Astrocyte (in vitro differentiated cells and primary cell): ENCODE results near the gene FAM210B. TPM values are rescaled to one million over a fixed set of nuclear protein-coding genes. Genes with fewer than 3 reads are reported as not detected.
A peak's percentile ranks its signal among the peaks of the same experiment; 100 is the strongest.

Experiments used
- DNase-seq: peaks from one replicate; pipeline ENCODE4 v3.0.0-alpha.2; 2010; ENCODE audit warnings: low read depth
- FAIRE-seq: peaks from 2 replicates; lab custom pipeline; 2011; peaks lifted over from hg19 to GRCh38; lab: Jason Lieb, UNC
- H2AFZ ChIP-seq: 2 replicates; pipeline ENCODE4 v1.6.0; 2012; ENCODE audit warnings: low read depth, low read length, inconsistent platforms
- H3K27ac ChIP-seq: 2 replicates; pipeline ENCODE4 v1.5.1; 2011; ENCODE audit warnings: low read depth, low read length, inconsistent platforms
- H3K27me3 ChIP-seq: 2 replicates; pipeline ENCODE4 v1.6.0; 2011; ENCODE audit warnings: low read length, inconsistent platforms; ENCODE audit not compliant: insufficient read depth
- H3K36me3 ChIP-seq: 2 replicates; pipeline ENCODE4 v1.5.1; 2011; ENCODE audit warnings: low read length, inconsistent platforms; ENCODE audit not compliant: insufficient read depth
- H3K4me1 ChIP-seq: 2 replicates; pipeline ENCODE4 v1.5.1; 2011; ENCODE audit warnings: low read length, inconsistent platforms; ENCODE audit not compliant: insufficient read depth
- H3K4me2 ChIP-seq: 2 replicates; pipeline ENCODE4 v1.6.0; 2012; ENCODE audit warnings: low read length, inconsistent platforms
- H3K4me3 ChIP-seq: 2 replicates; pipeline ENCODE4 v1.5.1; 2011; ENCODE audit warnings: low read depth, mild to moderate bottlenecking, low read length, inconsistent platforms; ENCODE audit not compliant: insufficient read depth
- H3K79me2 ChIP-seq: 2 replicates; pipeline ENCODE4 v1.6.0; 2012; ENCODE audit warnings: mild to moderate bottlenecking, low read length, inconsistent platforms; ENCODE audit not compliant: insufficient read depth
- H3K9ac ChIP-seq: 2 replicates; pipeline ENCODE4 v1.6.0; 2012; ENCODE audit warnings: mild to moderate bottlenecking, low read length, inconsistent platforms
- H3K9me3 ChIP-seq: 2 replicates; pipeline ENCODE4 v1.5.1; 2012; ENCODE audit warnings: low read depth, mild to moderate bottlenecking, low read length, inconsistent platforms; ENCODE audit not compliant: insufficient read depth
- H4K20me1 ChIP-seq: 2 replicates; pipeline ENCODE4 v1.6.0; 2012; ENCODE audit warnings: low read length, inconsistent platforms; ENCODE audit not compliant: insufficient read depth
- H3K27ac Mint-ChIP-seq: one replicate; pipeline ENCODE4 v1.8.0; 2021; ENCODE audit warnings: mild to moderate bottlenecking, mixed read lengths; ENCODE audit not compliant: unreplicated experiment
- H3K27me3 Mint-ChIP-seq: one replicate; pipeline ENCODE4 v1.8.0; 2021; ENCODE audit warnings: low read depth, mixed read lengths; ENCODE audit not compliant: unreplicated experiment
- H3K36me3 Mint-ChIP-seq: one replicate; pipeline ENCODE4 v1.8.0; 2021; ENCODE audit warnings: low read depth, mixed read lengths; ENCODE audit not compliant: unreplicated experiment
- H3K4me1 Mint-ChIP-seq: one replicate; pipeline ENCODE4 v1.8.0; 2021; ENCODE audit warnings: low read depth, mixed read lengths; ENCODE audit not compliant: unreplicated experiment
- H3K4me3 Mint-ChIP-seq: one replicate; pipeline ENCODE4 v1.8.0; 2021; ENCODE audit warnings: mild to moderate bottlenecking, moderate library complexity, mixed read lengths; ENCODE audit not compliant: unreplicated experiment
- H3K9me3 Mint-ChIP-seq: one replicate; pipeline ENCODE4 v1.8.0; 2021; ENCODE audit warnings: mild to moderate bottlenecking, mixed read lengths; ENCODE audit not compliant: unreplicated experiment
- CTCF ChIP-seq: IDR thresholded peaks from 2 replicates; pipeline ENCODE4 v1.5.1; 2011; ENCODE audit warnings: low read depth, mild to moderate bottlenecking, inconsistent platforms, low read length, moderate library complexity; ENCODE audit not compliant: insufficient read depth
- EZH2 ChIP-seq: IDR thresholded peaks from 2 replicates; pipeline ENCODE4 v1.6.1; 2012; ENCODE audit warnings: mild to moderate bottlenecking, low read length, inconsistent platforms; ENCODE audit not compliant: insufficient read depth
- total RNA-seq: library from RNA; stranded (reverse); gene quantifications from 2 replicates; pipeline ENCODE4 v1.2.1, GENCODE V29; 2021

The FAM210B gene
- total RNA-seq, 1 donor from 2014 or later, result 46.3 TPM

- Histone ChIP-seq H3K36me3 (peaks cover 9% of the 10 kb centered on the region), H3K27ac (peak within 1 kb of the TSS; percentile 81), H3K27me3 (no peaks in the 10 kb centered on the region), H3K9ac (peak within 1 kb of the TSS; percentile 76), H3K4me2 (peak within 1 kb of the TSS; percentile 79), H2AFZ (peak within 1 kb of the TSS; percentile 6), H3K79me2 (peaks cover 15% of the 10 kb centered on the region), H3K9me3 (no peaks in the 10 kb centered on the region), H3K4me1 (peaks cover 18% of the 10 kb centered on the region), H3K4me3 (peak within 1 kb of the TSS; percentile 48), H4K20me1 (peaks cover 4% of the 10 kb centered on the region)
- FAIRE-seq (no peak), DNase-seq (peak; percentile 93)
- no peaks in the 10 kb centered on the region for H3K9me3 Mint-ChIP-seq
- TF ChIP-seq CTCF (no peak), EZH2 (no peak)
- peaks cover 19% of the 10 kb centered on the region for H3K4me1 Mint-ChIP-seq
- H3K36me3 Mint-ChIP-seq, result peaks cover 3% of the 10 kb centered on the region
- peak within 1 kb of the TSS; percentile 63 for H3K27ac Mint-ChIP-seq
- peak within 1 kb of the TSS; percentile 15 for H3K4me3 Mint-ChIP-seq
- no peaks in the 10 kb centered on the region for H3K27me3 Mint-ChIP-seq
These were observed 53.1 kb downstream of the FAM210B start, which contains the start of gene CASS4 for GRCh38 chr20:56411759-56412472. Gene CASS4, plus strand, starts transcription at chr20:56412260. Its CDS starts 199 bp downstream, at chr20:56412459.

- no peak for TF ChIP-seq EZH2
- TF ChIP-seq CTCF, result no peak
- Histone ChIP-seq H3K36me3 (peaks cover 4% of the 10 kb centered on the region), H3K27ac (peak overlapping the region; percentile 81), H3K9ac (peak overlapping the region; percentile 76), H3K4me3 (peak overlapping the region; percentile 48), H3K79me2 (peaks cover 19% of the 10 kb centered on the region), H3K27me3 (no peaks in the 10 kb centered on the region), H4K20me1 (no peaks in the 10 kb centered on the region), H3K9me3 (no peaks in the 10 kb centered on the region), H2AFZ (peak overlapping the region; percentile 6), H3K4me2 (peak overlapping the region; percentile 79), H3K4me1 (peaks cover 19% of the 10 kb centered on the region)
- peaks cover 5% of the 10 kb centered on the region for H3K36me3 Mint-ChIP-seq
- DNase-seq, result no peak
- no peaks in the 10 kb centered on the region for H3K9me3 Mint-ChIP-seq
- no peak overlapping the region for H3K4me3 Mint-ChIP-seq
- H3K27ac Mint-ChIP-seq, result peak overlapping the region; percentile 63
- no peak for FAIRE-seq
- H3K4me1 Mint-ChIP-seq, result peaks cover 21% of the 10 kb centered on the region
- H3K27me3 Mint-ChIP-seq, result no peaks in the 10 kb centered on the region
These were observed 53.7 kb downstream of the FAM210B start for GRCh38 chr20:56412473-56412790.

GRCh38 chr20:56412949-56413348 lies 54.2 kb downstream of the FAM210B start:
- Histone ChIP-seq H3K4me1 (peaks cover 24% of the 10 kb centered on the region), H3K27me3 (no peaks in the 10 kb centered on the region), H3K9me3 (no peaks in the 10 kb centered on the region), H3K79me2 (peaks cover 19% of the 10 kb centered on the region), H3K4me2 (peak overlapping the region; percentile 79), H2AFZ (no peak overlapping the region), H4K20me1 (no peaks in the 10 kb centered on the region), H3K36me3 (no peaks in the 10 kb centered on the region), H3K9ac (peak overlapping the region; percentile 76), H3K4me3 (peak overlapping the region; percentile 48), H3K27ac (peak overlapping the region; percentile 81)
- FAIRE-seq (no peak), DNase-seq (no peak)
- TF ChIP-seq EZH2, result no peak
- TF ChIP-seq CTCF, result no peak
- H3K9me3 Mint-ChIP-seq, result no peaks in the 10 kb centered on the region
- no peak overlapping the region for H3K27ac Mint-ChIP-seq
- H3K4me3 Mint-ChIP-seq, result no peak overlapping the region
- H3K36me3 Mint-ChIP-seq, result peaks cover 2% of the 10 kb centered on the region
- H3K27me3 Mint-ChIP-seq, result no peaks in the 10 kb centered on the region
- peaks cover 26% of the 10 kb centered on the region for H3K4me1 Mint-ChIP-seq
